ENCODE data around the gene ZNRD2.

DNA sequence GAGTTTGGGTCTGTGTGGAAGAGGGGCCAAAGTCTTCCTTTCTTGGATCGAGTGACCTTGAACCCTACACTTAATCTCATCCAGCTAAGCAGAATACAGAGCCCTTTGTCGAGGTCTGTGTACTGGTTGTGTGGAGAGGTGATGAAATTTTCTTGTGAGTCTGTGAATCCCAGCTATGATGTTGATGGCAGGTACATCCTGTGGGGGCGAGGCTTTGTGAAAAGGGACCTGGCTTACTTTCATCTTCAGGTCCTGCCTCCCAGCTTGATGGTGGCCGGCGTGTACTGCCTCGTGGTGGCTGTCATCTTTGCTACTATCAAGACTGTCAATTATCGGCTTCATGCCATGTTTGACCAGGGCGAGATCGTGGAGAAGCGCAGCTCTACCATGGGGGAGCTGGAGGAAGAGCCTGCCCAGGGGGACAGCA, 46.3 kb downstream of the ZNRD2 start:
- TF ChIP-seq, protein P1, sequence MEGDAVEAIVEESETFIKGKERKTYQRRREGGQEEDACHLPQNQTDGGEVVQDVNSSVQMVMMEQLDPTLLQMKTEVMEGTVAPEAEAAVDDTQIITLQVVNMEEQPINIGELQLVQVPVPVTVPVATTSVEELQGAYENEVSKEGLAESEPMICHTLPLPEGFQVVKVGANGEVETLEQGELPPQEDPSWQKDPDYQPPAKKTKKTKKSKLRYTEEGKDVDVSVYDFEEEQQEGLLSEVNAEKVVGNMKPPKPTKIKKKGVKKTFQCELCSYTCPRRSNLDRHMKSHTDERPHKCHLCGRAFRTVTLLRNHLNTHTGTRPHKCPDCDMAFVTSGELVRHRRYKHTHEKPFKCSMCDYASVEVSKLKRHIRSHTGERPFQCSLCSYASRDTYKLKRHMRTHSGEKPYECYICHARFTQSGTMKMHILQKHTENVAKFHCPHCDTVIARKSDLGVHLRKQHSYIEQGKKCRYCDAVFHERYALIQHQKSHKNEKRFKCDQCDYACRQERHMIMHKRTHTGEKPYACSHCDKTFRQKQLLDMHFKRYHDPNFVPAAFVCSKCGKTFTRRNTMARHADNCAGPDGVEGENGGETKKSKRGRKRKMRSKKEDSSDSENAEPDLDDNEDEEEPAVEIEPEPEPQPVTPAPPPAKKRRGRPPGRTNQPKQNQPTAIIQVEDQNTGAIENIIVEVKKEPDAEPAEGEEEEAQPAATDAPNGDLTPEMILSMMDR (IDR thresholded peaks at IDR 0.05) = no peak
- TF ChIP-seq POLR2A (IDR thresholded peaks at IDR 0.05) = no peak
